ENCODE measurements around the gene SLC1A7. TPM values are rescaled to one million over a fixed set of nuclear protein-coding genes. Genes with fewer than 3 reads are reported as not detected.

SLC1A7 gene
- total RNA-seq, 4 donors from 2014 or later, result 0.54 to 1.6 (median 0.62) TPM; not detected in 1

DNA sequence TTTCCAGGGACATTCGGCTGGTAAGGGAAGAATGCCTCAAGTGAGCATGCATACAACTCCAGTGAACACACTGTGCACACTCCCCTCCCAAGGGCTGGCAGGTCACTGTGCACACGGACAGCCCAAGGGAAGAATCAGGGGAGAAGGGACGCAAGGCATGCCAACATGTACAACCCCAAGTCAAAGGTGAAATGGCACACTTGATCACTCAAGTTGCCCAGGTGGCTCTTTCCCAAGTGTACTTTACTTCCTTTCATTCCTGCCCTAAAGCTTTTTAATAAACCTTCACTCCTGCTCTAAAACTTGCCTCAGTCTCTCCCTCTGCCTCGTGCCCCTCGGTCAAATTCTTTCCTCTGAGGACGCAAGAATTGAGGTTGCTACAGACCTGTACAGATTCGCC, 13.5 kb upstream of the SLC1A7 start:
- Histone ChIP-seq H3K4me1 (no peaks in the 10 kb centered on the region), H3K9me3 (no peaks in the 10 kb centered on the region), H3K27ac (no peak overlapping the region), H3K4me3 (no peak overlapping the region), H3K36me3 (no peaks in the 10 kb centered on the region), H3K27me3 (no peaks in the 10 kb centered on the region)
- no peak for ATAC-seq
- no peak for TF ChIP-seq POLR2AphosphoS5 (IDR thresholded peaks at IDR 0.05)
- TF ChIP-seq, protein P1, sequence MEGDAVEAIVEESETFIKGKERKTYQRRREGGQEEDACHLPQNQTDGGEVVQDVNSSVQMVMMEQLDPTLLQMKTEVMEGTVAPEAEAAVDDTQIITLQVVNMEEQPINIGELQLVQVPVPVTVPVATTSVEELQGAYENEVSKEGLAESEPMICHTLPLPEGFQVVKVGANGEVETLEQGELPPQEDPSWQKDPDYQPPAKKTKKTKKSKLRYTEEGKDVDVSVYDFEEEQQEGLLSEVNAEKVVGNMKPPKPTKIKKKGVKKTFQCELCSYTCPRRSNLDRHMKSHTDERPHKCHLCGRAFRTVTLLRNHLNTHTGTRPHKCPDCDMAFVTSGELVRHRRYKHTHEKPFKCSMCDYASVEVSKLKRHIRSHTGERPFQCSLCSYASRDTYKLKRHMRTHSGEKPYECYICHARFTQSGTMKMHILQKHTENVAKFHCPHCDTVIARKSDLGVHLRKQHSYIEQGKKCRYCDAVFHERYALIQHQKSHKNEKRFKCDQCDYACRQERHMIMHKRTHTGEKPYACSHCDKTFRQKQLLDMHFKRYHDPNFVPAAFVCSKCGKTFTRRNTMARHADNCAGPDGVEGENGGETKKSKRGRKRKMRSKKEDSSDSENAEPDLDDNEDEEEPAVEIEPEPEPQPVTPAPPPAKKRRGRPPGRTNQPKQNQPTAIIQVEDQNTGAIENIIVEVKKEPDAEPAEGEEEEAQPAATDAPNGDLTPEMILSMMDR (IDR thresholded peaks at IDR 0.05), result no peak
- TF ChIP-seq EP300 (IDR thresholded peaks at IDR 0.05), result no peak
- TF ChIP-seq POLR2A (IDR thresholded peaks at IDR 0.05), result no peak
- 80 to 87% methylated on average over 1 to 5 of the region's 7 CpGs for WGBS, 2 donors (ENCODE audit: low coverage in 1 of 2)

DNA sequence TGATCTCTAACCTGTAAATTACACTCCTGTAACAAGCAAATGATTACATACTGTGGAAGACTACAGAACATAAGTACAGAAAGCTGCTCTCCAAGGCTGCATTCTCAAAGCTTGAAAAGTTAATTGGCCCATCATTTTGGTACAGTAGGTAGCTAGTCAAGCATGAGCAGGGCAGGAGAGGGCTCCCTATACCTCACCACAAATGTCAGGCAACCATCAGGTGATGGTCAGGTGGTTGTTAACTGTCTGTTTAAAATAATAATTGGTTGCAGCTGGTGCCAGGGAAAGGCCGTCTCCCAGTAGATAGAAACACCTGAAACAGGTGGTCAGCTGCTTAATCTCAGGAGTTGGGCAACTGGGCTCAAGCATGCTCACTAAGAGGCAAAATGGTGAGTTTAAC, 13.1 kb upstream of the SLC1A7 start:
- no peak overlapping the region for H3K4me3 ChIP-seq
- H3K27ac ChIP-seq, result no peak overlapping the region
- ATAC-seq, result no peak
- no peaks in the 10 kb centered on the region for H3K36me3 ChIP-seq
- no peaks in the 10 kb centered on the region for H3K9me3 ChIP-seq
- H3K27me3 ChIP-seq, result no peaks in the 10 kb centered on the region
- TF ChIP-seq EP300 (IDR thresholded peaks at IDR 0.05), result no peak
- no peaks in the 10 kb centered on the region for H3K4me1 ChIP-seq
- WGBS, 2 donors (ENCODE audit: low coverage in 1 of 2), result 73 to 83% methylated on average over 1 of the region's 1 CpG

DNA sequence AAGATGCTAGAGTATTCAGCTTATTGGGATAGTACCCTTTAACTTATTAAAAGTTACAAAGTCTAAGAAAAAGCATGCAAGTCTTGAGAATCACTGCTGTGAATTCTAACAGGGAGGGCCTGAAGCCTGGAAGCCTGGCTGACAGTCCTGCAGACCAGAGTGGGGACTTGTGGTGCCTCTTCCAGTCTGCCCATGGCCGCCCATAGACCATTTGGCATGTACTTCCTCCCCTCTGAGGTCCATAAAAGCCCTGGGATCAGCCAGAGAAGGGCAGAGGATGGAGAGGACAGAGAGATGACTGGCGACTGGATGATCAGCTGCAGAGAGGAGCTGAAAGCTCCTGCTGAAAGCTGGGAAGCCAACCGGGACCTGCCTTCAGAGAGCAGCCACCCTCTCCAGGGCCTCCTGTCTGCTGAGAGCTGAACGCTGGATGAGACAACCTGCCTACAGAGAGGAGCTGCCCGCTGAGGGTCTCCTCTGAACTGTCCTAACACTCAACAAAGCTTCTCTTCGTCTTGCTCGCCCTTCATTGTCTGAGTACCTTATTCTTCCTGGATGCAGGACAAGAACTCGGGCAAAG, 12.5 kb upstream of the SLC1A7 start:
- H3K27ac ChIP-seq, result no peak overlapping the region
- H3K9me3 ChIP-seq, result no peaks in the 10 kb centered on the region
- H3K4me3 ChIP-seq, result no peak overlapping the region
- TF ChIP-seq, protein P1 (IDR thresholded peaks at IDR 0.05), result no peak
- TF ChIP-seq POLR2A (IDR thresholded peaks at IDR 0.05) (no peak), EP300 (IDR thresholded peaks at IDR 0.05) (no peak), POLR2AphosphoS5 (IDR thresholded peaks at IDR 0.05) (no peak)
- ATAC-seq, result no peak
- no peaks in the 10 kb centered on the region for H3K36me3 ChIP-seq
- WGBS, 2 donors (ENCODE audit: low coverage in 1 of 2), result 87 to 89% methylated on average over 3 to 6 of the region's 8 CpGs
- no peaks in the 10 kb centered on the region for H3K27me3 ChIP-seq
- H3K4me1 ChIP-seq, result no peaks in the 10 kb centered on the region

DNA sequence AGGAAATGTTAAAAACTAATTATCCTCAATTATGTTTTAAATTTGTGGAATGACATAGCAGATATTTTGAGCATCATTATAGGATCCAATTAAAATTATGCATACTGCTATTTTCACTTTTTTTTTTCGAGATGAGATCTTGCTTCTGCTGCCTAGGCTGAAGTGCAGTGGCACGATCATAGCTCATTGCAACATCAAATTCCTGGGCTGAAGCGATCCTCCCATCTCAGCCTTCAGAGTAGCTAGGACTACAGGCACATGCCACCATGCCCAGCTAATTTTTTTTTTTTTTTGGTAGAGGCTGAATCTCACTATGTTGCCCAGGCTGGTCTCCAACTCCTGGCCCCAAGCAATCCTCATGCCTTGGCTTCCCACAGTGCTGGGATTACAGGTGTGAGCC, 11.3 kb upstream of the SLC1A7 start:
- ATAC-seq, result no peak
- H3K4me1 ChIP-seq, result no peaks in the 10 kb centered on the region
- H3K36me3 ChIP-seq, result no peaks in the 10 kb centered on the region

DNA sequence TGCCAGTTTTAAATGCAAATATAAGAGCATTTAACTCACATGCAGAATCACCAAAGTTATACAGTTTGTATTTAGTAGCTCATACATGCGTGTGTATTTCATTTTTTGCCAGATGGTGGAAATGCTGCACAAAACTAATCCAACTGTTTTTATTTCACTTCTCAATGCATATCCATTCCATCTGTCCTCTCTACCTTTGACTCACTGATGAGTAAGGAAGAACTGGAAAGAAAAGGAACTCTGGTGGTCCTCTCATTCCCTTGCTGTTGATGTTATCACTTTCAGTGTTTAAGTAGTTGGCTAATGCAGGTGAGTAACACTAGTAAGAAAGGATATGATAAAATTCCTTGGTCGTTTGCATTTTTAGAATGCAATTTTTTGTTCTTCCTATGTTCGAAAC, 5.7 kb upstream of the SLC1A7 start:
- ATAC-seq, result no peak
- Histone ChIP-seq H3K27me3 (no peaks in the 10 kb centered on the region), H3K9me3 (no peaks in the 10 kb centered on the region), H3K4me3 (no peak overlapping the region), H3K36me3 (no peaks in the 10 kb centered on the region), H3K4me1 (peaks cover 0 to 25% (median 6%) of the 10 kb centered on the region in 3 donors), H3K27ac (no peak overlapping the region)
- 77 to 93% methylated on average over 3 of the region's 3 CpGs for WGBS, 2 donors (ENCODE audit: low coverage in 1 of 2)
- TF ChIP-seq, protein P1 (IDR thresholded peaks at IDR 0.05), result no peak
- TF ChIP-seq POLR2AphosphoS5 (IDR thresholded peaks at IDR 0.05), result no peak
- TF ChIP-seq POLR2A (IDR thresholded peaks at IDR 0.05), result no peak
- no peak for TF ChIP-seq EP300 (IDR thresholded peaks at IDR 0.05)

More for the DNA sequence above, 11.3 kb upstream of the SLC1A7 start:
- H3K9me3 ChIP-seq, result no peaks in the 10 kb centered on the region
- no peak overlapping the region for H3K4me3 ChIP-seq
- WGBS, 2 donors (ENCODE audit: low coverage in 1 of 2), result 87% methylated on average over 3 of the region's 3 CpGs; no CpG with 5 or more reads in 1 of the 2 donors
- TF ChIP-seq, protein P1 (IDR thresholded peaks at IDR 0.05), result no peak
- TF ChIP-seq POLR2A (IDR thresholded peaks at IDR 0.05) (no peak), EP300 (IDR thresholded peaks at IDR 0.05) (no peak), POLR2AphosphoS5 (IDR thresholded peaks at IDR 0.05) (no peak)
- no peaks in the 10 kb centered on the region for H3K27me3 ChIP-seq
- no peak overlapping the region for H3K27ac ChIP-seq
